HG03378 (cell line): ENCODE results near the gene PARP16.

Experiments used
- ATAC-seq: cut with Tn5 transposase; IDR thresholded peaks from one replicate; pipeline ENCODE4 v1.9.1; 2021; ENCODE audit warnings: mild to moderate bottlenecking, moderate library complexity; ENCODE audit not compliant: unreplicated experiment

Gene PARP16

GRCh38 chr15:65286704-65287519 is at the start of gene PARP16:
TSS of gene PARP16 (minus strand) at chr15:65286883. CDS start at chr15:65286426, 457 bp downstream.
- peak; percentile 76 for ATAC-seq

DNA sequence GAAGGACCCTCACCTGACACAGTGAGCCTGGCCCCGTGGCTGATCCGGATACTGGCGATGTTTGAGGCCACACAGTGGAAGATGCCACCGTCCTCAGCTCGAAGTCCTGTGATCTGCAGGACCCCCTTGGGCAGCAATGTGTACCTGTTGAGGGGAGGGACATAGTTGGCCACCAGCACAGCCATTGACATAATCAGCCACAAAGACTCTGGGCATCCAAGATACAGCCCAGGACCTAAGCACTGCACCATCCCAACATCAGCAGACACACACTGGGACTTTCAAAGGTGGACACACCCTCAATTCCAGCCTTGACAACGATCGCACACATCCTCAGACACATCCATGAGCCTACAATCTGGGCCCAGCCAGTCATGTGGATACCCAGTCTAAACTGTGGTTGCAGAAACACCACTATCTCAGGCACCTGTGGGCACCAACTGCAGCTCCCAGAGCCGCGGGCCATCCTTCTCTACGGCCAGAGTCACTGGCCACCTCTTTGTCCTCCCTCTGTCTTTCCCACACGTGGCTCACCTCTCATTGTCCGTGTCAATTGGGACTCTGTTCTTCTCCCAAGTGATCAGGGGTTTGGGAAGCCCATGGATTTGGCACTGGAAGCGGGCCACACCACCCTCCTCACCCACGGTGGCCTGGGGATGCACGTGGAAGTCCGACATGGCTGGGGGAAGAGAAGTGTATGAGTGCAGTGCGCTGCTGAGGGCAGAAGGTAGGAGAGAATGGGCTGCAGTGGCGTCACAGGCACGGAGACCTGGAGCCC is 48.8 kb upstream of the PARP16 start:
- ATAC-seq = no peak

- ATAC-seq = no peak
Measured at GRCh38 chr15:65334586-65335231, 48.0 kb upstream of the PARP16 start.

- ATAC-seq = no peak
Measured at GRCh38 chr15:65333856-65334255, 47.2 kb upstream of the PARP16 start.

GRCh38 chr15:65333148-65333820 is 46.6 kb upstream of the PARP16 start:
- ATAC-seq = no peak

- no peak for ATAC-seq
Measured at GRCh38 chr15:65332391-65333147, 45.9 kb upstream of the PARP16 start.

DNA sequence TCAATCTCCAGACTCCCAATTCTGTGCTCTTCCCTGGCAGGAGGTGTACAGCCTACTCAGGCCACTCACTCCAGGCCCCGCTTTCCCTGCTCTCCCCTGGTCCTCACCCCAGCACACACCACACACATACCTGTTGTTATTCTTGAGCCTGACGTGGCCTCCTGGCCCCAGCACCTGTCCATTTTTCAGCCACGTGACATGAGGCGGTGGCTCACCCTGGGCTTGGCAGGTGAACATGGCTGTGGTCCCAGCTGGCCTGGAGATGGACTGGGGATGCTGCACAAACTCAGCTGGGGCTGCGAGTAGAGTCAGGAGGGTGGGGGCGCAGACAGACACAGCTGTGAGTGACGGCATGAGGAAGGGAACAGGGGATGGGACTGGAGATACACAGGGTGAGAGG is 45.1 kb upstream of the PARP16 start:
- no peak for ATAC-seq

- ATAC-seq = no peak
Measured at GRCh38 chr15:65330934-65331645, 44.4 kb upstream of the PARP16 start.

GRCh38 chr15:65329984-65330735 is 43.5 kb upstream of the PARP16 start:
- no peak for ATAC-seq

DNA sequence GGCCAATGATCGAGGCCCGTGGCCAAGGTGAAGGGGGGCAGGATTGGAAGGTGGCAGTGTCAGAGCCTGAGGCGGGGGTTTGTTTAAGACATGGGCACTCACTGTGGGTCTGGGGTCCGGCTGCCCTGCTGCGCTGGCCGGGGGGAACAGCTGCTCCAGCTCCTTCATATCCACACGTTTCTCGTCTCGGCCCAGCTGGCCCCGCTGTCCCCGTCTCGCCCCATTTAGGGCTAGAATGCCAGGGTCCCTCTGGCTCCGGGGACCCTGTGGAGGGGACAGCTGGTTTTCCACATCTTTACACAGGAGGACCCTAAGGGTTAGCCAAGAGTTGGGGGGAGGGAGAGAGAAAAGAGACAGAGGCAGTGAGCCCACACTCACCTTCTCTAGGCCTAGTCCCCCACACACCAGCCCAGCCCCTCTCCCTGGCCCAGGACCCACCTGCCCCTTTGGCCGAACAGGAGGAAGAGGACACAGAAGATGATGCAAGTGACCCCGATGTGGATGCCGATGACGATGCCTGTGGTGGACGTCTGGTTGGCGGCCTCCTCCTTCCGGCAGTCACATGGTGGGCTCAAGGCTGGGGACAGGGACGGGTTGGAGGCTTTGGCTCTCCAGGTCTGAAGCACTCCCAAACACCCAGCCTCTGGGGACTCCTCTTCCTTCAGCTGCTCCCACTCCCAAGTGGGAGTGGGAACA is 42.8 kb upstream of the PARP16 start:
- no peak for ATAC-seq

GRCh38 chr15:65328506-65329287 is 42.0 kb upstream of the PARP16 start:
- ATAC-seq = no peak

- ATAC-seq = no peak
Measured at GRCh38 chr15:65327651-65328393, 41.1 kb upstream of the PARP16 start.

DNA sequence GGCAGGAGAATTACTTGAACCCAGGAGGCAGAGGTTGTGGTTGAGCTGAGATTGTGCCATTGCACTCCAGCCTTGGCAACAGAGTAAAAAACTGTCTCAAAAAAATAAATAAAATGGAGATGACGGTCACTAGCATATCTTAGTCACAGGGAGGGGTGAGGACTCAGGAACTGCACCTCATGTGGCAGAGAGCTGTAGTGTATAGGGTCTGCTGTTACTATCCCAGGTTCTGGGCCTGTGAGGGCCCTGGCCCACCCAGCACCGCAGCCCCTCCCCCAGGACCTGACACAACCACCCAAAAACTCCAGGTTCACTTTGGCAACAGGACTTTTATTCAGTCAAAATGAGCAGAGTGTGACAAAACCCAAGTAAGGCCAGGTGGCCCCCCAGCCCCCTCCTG is 40.1 kb upstream of the PARP16 start:
- no peak for ATAC-seq

GRCh38 chr15:65326117-65326526 is 39.4 kb upstream of the PARP16 start:
- ATAC-seq = no peak

- no peak for ATAC-seq
Measured at GRCh38 chr15:65323071-65323511, 36.4 kb upstream of the PARP16 start.

DNA sequence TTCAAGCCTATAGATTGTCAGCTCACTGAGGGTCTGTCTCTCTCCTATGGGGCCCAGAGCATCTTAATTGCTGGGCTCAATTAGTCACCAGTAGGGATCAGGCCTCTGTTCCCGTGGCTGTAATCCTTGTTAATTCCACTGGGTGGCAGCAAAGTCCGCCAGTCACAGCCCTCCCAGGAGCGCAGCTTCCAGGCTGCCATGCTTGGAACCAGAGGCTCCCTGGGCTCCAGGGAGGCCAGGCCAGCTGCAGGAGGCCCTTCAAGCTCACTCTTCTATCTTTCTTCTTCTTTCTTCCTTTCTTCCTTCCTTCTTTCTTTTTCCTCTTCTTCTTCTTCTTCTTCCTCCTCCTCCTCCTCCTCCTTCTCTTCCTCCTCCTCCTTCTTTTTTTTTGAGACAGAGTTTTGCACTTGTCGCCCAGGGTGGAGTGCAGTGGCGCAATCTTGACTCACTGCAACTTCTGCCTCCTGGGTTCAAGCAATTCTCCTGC is 32.2 kb upstream of the PARP16 start:
- ATAC-seq = no peak
